Endodermal cell (in vitro differentiated cells): ENCODE measurements around the gene SUPT5H. TPM values are rescaled to one million over a fixed set of nuclear protein-coding genes. Genes with fewer than 3 reads are reported as not detected.
A peak's percentile ranks its signal among the peaks of the same experiment; 100 is the strongest.

Experiments
- DNase-seq: peaks from one replicate; pipeline ENCODE4 v3.0.0-alpha.2; 2017
- H3K27ac ChIP-seq: 2 replicates; pipeline ENCODE4 v1.5.1; 2013; ENCODE audit warnings: mild to moderate bottlenecking, low read depth, low read length, moderate library complexity
- H3K27me3 ChIP-seq: 2 replicates; pipeline ENCODE4 v1.6.1; 2013; ENCODE audit warnings: mild to moderate bottlenecking, low read length, moderate library complexity; ENCODE audit not compliant: insufficient read depth, control insufficient read depth, poor library complexity, severe bottlenecking
- H3K36me3 ChIP-seq: 2 replicates; pipeline ENCODE4 v1.7.0; 2013; ENCODE audit warnings: mild to moderate bottlenecking, low read length, moderate library complexity; ENCODE audit not compliant: control insufficient read depth, insufficient read depth
- H3K4me1 ChIP-seq: one replicate; pipeline ENCODE4 v1.7.0; 2013; ENCODE audit warnings: low read length; ENCODE audit not compliant: control insufficient read depth, insufficient read depth
- H3K4me3 ChIP-seq: 2 replicates; pipeline ENCODE4 v1.5.1; 2013; ENCODE audit warnings: mild to moderate bottlenecking, low read length, moderate library complexity
- H3K9ac ChIP-seq: 2 replicates; pipeline ENCODE4 v1.6.1; 2013; ENCODE audit warnings: mild to moderate bottlenecking, low read length, moderate library complexity; ENCODE audit not compliant: poor library complexity, severe bottlenecking; ENCODE audit errors: extremely low read depth
- H3K9me3 ChIP-seq: 2 replicates; pipeline ENCODE4 v1.6.1; 2013; ENCODE audit warnings: mild to moderate bottlenecking, low read length, moderate library complexity; ENCODE audit not compliant: control insufficient read depth
- H3K27ac Mint-ChIP-seq: 2 replicates; pipeline ENCODE4 v1.8.0; 2020; ENCODE audit warnings: mixed read lengths
- H3K27me3 Mint-ChIP-seq: 2 replicates; pipeline ENCODE4 v1.8.0; 2021; ENCODE audit warnings: mild to moderate bottlenecking, mixed read lengths; ENCODE audit not compliant: insufficient read depth
- H3K36me3 Mint-ChIP-seq: 2 replicates; pipeline ENCODE4 v1.8.0; 2020; ENCODE audit warnings: low read depth, mixed read lengths
- H3K4me1 Mint-ChIP-seq: 2 replicates; pipeline ENCODE4 v1.8.0; 2020; ENCODE audit warnings: mixed read lengths
- H3K4me3 Mint-ChIP-seq: 2 replicates; pipeline ENCODE4 v1.8.0; 2020; ENCODE audit warnings: mild to moderate bottlenecking, moderate library complexity, mixed read lengths
- H3K9me3 Mint-ChIP-seq: 2 replicates; pipeline ENCODE4 v1.8.0; 2020; ENCODE audit warnings: mild to moderate bottlenecking, mixed read lengths
- WGBS, 2 experiments: methylation state at CpG; one replicate each; pipeline versions ENCODE4 v1.1.5 to v1.1.7; 2013; ENCODE audit warnings: missing lambda C conversion rate in 2 of 2, mixed read lengths in 1 of 2; ENCODE audit not compliant: insufficient coverage in 1 of 2, insufficient read length in 1 of 2; 5-methylcytosine and 5-hydroxymethylcytosine counted together
- long read RNA-seq, 4 experiments: library from polyadenylated mRNA in 2 of 4; library from RNA in 1 of 4; library from capped mRNA in 1 of 4; stranded (forward) in 3 of 4; unstranded in 1 of 4; transcript quantifications; one replicate each; pipeline ENCODE4 v2.0.0, GENCODE V29; 2020 to 2021; ENCODE audit warnings: inconsistent platforms in 1 of 4
- polyA plus RNA-seq, 2 experiments: library from polyadenylated mRNA; stranded (reverse); fragments of 50-300 nt; gene quantifications; one replicate each; pipeline ENCODE4 v1.2.3, GENCODE V29; 2013
- total RNA-seq, 2 donors: library from RNA; stranded (reverse); fragmentation: NEBNext Ultra II Directional in 1 of 2; extraction: Animal tissue kit (Norgen Biotek cat#: 25700) in 1 of 2; gene quantifications; 2 replicates in 1 of 2; 3 replicates in 1 of 2; pipeline ENCODE4 v1.2.1, GENCODE V29; 2021
- TF ChIP-seq, protein P1 (sequence below): fragments of 200-600 bp; sonication (generic); conservative IDR thresholded peaks from 2 replicates; pipeline ENCODE4 v1.5.0; 2021; ENCODE audit warnings: antibody characterized with exemption, mild to moderate bottlenecking

The SUPT5H gene
- total RNA-seq, result 100 to 1,000 TPM; 130 to 139 TPM
- 97.6 TPM for polyA plus RNA-seq (2013, experiment 1 of 2)
- polyA plus RNA-seq (2013, experiment 2 of 2), result 85.8 TPM
- long read RNA-seq, experiment 1, partial matches to known transcripts, result 25 of 37 reads
- long read RNA-seq, experiment 1, other reads (novel, unspliced or antisense), result 8 of 37 reads
- long read RNA-seq, experiment 2, transcript SUPT5H-218 (2 exons, 718 nt), result major isoform, 6 of 46 reads
- long read RNA-seq, experiment 2, partial matches to known transcripts, result 28 of 46 reads
- long read RNA-seq, experiment 2, other reads (novel, unspliced or antisense), result 10 of 46 reads
- long read RNA-seq, experiment 3, partial matches to known transcripts, result 13 of 22 reads
- long read RNA-seq, experiment 3, other reads (novel, unspliced or antisense), result 9 of 22 reads
- long read RNA-seq, experiment 4, partial matches to known transcripts, result 1 of 4 reads
- long read RNA-seq, experiment 4, other reads (novel, unspliced or antisense), result 2 of 4 reads

GRCh38 chr19:39445196-39446111 lies at the start of gene SUPT5H:
Gene SUPT5H (plus strand): TSS chr19:39445582. CDS start chr19:39445891, 309 bp downstream.
- no peaks in the 10 kb centered on the region for H3K27me3 ChIP-seq
- H3K4me1 ChIP-seq, result no peaks in the 10 kb centered on the region
- Mint-ChIP-seq H3K9me3 (no peaks in the 10 kb centered on the region), H3K36me3 (peaks cover 28% of the 10 kb centered on the region), H3K4me1 (peaks cover 10% of the 10 kb centered on the region), H3K27ac (peak within 1 kb of the TSS; percentile 94), H3K4me3 (peak within 1 kb of the TSS; percentile 95), H3K27me3 (peaks cover 8% of the 10 kb centered on the region)
- peak; percentile 98 for DNase-seq
- H3K4me3 ChIP-seq, result peak within 1 kb of the TSS; percentile 97
- no peaks in the 10 kb centered on the region for H3K9me3 ChIP-seq
- TF ChIP-seq, protein P1, sequence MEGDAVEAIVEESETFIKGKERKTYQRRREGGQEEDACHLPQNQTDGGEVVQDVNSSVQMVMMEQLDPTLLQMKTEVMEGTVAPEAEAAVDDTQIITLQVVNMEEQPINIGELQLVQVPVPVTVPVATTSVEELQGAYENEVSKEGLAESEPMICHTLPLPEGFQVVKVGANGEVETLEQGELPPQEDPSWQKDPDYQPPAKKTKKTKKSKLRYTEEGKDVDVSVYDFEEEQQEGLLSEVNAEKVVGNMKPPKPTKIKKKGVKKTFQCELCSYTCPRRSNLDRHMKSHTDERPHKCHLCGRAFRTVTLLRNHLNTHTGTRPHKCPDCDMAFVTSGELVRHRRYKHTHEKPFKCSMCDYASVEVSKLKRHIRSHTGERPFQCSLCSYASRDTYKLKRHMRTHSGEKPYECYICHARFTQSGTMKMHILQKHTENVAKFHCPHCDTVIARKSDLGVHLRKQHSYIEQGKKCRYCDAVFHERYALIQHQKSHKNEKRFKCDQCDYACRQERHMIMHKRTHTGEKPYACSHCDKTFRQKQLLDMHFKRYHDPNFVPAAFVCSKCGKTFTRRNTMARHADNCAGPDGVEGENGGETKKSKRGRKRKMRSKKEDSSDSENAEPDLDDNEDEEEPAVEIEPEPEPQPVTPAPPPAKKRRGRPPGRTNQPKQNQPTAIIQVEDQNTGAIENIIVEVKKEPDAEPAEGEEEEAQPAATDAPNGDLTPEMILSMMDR, result no peak
- WGBS, 2 experiments, result 0 to 1% methylated on average over 40 to 68 of the region's 68 CpGs
- H3K36me3 ChIP-seq, result peaks cover 20% of the 10 kb centered on the region
- H3K9ac ChIP-seq, result peak within 1 kb of the TSS; percentile 96
- H3K27ac ChIP-seq, result peak within 1 kb of the TSS; percentile 87

GRCh38 chr19:39397360-39398296 lies 47.8 kb upstream of the SUPT5H start:
- Mint-ChIP-seq H3K9me3 (no peaks in the 10 kb centered on the region), H3K36me3 (peaks cover 33% of the 10 kb centered on the region), H3K27ac (peak overlapping the region; percentile 98), H3K4me3 (peak overlapping the region; percentile 26), H3K27me3 (no peaks in the 10 kb centered on the region), H3K4me1 (peaks cover 34% of the 10 kb centered on the region)
- Histone ChIP-seq H3K9me3 (no peaks in the 10 kb centered on the region), H3K36me3 (peaks cover 25% of the 10 kb centered on the region), H3K4me3 (no peak overlapping the region), H3K4me1 (peaks cover 16% of the 10 kb centered on the region), H3K27me3 (no peaks in the 10 kb centered on the region), H3K9ac (no peak overlapping the region), H3K27ac (no peak overlapping the region)
- DNase-seq, result peak; percentile 97
- 44 to 53% methylated on average over 7 to 17 of the region's 17 CpGs for WGBS, 2 experiments
- TF ChIP-seq, protein P1, result peak; percentile 98
